Pulmonary artery endothelial cell (primary cell): ENCODE results near the gene TGFBR3L. TPM values are rescaled to one million over a fixed set of nuclear protein-coding genes. Genes with fewer than 3 reads are reported as not detected.

Experiments used
- DNase-seq: peaks from one replicate; pipeline ENCODE4 v3.0.0-alpha.2; 2011; ENCODE audit warnings: low read depth, low spot score
- total RNA-seq: library from RNA; depleted of rRNA; stranded (reverse); fragments of >200 nt; gene quantifications from 2 replicates; pipeline ENCODE4 v1.2.3, GENCODE V29; 2014

TGFBR3L gene
- total RNA-seq, 1 donor from 2014 or later: 0.73 TPM

DNA sequence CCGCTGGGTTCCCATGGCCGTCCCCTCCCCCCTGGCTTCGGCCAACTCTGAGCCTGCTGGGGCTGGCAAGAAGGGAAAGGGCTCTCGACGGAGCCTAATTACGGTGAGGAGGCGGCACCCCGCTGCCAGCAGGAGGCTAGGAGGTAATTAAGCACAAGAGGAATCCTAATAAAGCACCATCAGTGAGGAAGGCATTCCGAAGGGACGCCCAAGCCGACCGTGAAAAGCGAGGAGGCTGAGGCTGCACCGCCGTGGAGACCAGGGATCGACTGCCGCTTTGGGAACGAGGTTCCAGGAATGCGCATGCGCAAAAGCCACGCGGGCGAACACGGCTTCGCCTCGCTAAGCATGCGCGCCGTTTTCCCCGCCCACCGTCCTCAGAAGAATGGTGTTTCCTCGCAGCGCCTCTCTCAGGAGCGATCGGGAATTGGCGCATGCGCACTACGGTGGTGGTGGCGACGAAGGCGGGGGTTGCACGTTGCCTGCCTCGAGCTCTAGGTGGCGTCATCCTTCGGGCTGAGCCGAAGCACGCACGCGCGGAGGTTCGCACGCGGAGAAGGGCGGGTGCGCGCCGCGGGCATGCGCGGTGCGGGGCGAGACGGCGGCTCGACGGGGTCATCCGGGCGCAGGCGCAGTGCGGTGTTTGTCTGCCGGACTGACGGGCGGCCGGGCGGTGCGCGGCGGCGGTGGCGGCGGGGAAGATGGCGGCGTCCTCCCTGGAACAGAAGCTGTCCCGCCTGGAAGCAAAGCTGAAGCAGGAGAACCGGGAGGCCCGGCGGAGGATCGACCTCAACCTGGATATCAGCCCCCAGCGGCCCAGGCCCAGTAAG lies 11.2 kb upstream of the TGFBR3L start, which contains the start of gene MAP2K7:
MAP2K7 (plus strand) TSS at position 634 of the 830 bp plus-strand sequence; CDS start at position 702, 68 bp downstream.
- DNase-seq: peak; percentile 94

DNA sequence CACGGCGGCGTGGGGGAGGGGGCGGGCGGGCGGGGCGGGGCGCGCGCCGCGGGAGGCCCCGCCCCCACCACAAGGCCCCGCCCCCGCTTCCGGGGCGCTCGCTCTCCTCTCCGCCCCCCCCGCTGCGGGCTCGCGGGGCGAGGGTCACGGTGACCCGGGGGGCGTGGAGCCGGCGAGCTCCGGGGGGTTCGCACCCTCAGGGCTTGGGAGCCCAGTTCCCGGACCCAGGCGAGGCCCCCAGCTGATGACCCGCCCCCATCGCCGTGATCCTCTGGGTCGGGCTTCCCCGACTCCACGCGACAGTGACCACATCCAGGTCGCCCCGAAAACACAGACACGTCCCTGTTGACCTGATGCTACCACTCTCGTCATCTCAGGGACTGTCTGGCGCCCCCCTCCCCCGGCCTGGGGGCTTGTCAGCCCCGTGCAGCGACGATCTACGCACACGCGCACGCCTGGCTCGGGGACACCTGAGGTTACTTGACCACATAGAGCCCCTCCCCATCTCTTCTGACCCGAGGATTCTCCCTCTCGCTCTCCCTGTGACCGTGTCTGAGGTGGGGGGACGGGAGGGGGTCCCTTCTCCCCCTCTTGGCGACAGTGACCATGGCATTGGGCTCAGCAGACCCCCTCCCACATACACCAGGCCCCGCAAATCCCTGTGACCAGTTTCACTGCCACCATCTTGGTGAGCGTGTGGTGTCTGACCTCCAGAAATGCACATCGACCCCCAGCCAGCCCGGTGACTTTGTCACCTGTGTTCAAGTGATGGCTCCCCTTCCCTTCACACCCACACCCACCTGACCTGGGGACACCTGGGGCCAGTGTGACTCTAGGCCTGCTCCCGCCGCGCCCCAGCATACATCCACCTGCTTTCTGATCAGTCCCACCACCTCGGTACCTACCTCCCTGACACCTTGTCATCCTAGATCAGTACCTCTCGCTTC lies 10.3 kb upstream of the TGFBR3L start:
- no peak for DNase-seq

DNA sequence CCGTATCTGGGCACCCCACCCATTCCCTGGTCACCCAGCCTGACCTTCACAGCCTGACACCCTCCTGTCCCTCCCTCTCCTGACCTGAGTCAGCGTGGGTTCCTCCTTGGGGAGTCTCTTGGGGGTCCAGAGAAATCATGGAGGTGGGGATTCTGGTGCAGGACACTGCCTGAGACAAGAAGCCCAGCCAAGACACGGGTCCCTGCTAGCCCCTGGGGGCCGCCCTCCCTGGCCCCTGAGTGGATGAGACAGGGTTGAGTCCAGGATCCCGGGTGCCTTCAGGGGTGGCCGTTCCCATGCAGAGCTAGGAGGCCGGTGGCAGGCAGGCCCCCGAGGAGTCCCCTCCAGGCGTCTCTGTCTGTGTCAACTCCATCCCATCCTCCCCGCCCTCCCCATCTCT lies 9.4 kb upstream of the TGFBR3L start:
- DNase-seq: no peak

DNA sequence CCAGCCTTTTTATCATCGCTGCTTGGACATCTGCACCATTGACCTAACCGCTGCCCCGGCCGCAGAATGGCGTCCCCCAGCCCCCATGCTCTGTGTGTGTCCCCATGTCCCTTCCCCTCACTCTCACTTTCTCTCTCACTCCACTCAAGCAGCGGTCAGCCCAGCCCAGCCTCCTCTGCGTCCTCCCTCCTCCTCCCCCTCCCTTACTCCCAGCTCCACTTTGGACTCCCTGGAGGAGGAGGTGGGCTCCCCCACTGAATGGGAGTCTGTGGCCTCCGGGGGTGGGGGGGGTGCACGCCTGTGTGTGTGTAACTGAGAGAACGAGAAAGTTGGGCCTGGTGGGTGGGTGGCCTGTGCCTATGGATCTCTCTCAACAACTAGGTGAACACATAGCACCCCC lies 8.8 kb upstream of the TGFBR3L start:
- no peak for DNase-seq

DNA sequence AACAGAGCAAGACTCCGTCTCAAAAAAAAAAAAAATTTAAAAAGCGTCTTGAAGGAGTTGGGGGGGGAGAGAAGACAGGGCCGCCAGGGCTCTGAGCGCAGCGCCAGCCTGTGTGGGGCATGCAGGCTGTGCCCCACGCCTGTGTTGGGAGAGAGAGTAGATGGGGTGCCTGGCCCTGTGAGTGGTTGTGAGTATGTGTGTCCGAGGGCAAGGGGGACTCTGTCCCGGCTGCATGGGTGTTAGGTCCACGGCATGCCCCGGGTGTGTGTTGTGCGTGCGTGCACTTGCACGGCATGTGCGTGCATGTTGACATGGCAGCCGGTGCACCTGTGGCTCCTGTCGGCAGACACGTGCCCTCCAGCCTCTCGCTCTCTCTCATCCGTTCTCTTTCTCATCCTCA lies 7.5 kb upstream of the TGFBR3L start:
- DNase-seq: no peak

DNA sequence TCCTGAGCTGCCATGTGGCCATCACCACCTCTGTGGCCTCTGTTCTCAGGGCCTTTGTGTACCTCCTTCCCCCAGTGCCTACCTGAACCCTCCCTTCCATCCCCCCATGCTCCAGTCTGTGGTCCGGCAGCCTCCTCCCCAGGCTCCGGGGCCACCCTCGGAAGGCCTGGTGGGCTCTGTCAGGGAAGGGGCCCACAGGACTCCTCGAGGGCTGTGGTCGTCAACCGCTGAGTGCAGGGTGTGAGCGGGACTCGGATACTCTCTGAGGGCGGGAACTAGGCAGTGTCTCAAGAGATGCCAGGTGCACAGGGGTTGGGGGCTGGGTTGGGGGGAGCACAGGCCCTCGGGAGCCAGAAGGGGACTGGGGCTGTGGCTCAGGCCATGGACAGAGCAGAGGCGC lies 7.1 kb upstream of the TGFBR3L start:
- no peak for DNase-seq

DNA sequence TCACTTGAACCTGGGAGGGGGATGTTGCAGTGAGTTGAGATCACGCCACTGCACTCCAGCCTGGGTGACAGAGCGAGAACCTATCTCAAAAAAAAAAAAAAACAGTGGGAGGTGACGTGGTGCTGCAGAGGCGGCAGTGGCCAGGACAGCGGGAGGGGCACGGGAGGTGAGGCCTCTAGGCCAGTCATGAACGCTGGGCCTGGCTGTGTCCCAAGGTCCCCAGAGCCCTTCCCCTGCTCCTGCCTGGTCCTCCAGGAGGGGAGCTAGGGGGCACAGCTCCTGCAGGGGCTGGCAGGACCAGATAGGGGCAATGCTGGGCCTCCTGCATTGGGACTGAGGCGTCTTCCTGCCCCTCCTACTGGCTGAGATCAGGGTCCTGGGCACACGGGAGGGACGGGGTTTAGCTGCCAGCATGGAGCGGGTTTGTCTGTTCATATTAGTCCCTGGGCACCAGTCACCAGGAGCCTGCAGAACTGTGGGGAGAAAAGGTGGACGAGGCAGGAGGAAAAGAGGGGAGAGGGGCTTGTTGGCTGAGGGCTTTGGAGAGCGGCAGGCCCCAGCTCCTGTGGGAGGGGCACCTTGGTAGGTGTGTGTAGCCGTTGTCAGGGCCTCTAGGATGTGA lies 6.4 kb upstream of the TGFBR3L start:
- DNase-seq: no peak

DNA sequence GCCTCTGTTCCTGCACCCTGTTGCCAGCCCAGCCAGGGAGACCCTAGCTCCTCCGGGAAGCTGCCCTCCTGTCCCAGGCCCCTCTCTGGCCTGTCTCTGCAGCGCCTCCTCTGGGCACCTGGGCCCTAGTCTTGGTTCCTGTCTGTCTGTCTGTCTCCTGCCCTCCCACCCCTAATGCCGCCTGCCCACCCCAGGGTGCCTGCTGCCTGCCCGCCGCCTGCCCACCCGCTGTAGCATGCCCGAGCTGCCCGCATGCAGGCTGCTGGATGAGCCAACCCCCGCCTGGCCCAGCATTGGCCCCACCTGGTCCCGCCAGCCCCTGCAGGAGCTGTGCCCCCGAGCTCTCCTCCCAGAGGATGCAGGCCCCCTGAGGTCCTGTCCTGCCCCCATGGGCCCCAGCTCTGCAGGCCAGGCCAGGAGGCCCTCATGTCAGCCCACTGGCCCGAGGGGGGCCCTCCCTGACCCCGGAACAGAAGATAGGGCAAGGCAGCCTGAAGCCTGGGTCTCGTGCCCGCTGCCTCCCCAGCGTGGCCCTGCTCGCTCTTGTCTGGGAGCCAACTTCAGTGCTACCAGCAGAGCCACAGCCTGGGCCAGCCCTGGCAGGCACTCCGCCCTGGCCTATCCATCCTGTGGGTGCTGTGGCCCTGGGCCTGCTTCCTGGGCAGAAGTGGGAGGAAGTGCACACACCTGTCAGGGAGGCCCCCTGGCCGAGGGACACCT lies 5.7 kb upstream of the TGFBR3L start:
- DNase-seq: no peak

DNA sequence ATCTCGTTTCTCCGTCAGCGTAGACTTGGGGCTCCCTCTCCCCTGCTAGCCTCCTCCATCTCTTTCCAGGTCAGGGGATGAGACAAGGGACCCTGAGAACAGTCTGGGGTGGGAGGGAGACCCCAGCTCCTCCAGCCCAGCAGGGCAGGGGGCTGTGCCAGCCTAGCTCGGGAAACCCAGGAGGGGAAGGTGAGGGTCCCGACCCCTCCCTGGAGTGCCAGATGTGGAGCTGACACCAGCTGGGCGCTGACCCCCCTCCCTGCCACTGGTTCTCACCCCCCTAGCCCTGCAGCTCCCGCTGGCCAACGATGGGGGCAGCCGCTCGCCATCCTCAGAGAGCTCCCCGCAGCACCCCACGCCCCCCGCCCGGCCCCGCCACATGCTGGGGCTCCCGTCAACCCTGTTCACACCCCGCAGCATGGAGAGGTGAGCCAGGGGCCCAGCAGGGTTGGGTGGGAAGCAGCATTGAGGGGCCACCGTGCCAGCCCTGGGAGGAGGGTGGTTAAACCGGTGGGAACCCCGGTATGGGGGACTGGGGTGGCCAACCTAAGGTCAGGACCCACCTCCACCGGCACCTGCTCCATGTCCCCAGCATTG lies 5.1 kb upstream of the TGFBR3L start:
- no peak for DNase-seq

DNA sequence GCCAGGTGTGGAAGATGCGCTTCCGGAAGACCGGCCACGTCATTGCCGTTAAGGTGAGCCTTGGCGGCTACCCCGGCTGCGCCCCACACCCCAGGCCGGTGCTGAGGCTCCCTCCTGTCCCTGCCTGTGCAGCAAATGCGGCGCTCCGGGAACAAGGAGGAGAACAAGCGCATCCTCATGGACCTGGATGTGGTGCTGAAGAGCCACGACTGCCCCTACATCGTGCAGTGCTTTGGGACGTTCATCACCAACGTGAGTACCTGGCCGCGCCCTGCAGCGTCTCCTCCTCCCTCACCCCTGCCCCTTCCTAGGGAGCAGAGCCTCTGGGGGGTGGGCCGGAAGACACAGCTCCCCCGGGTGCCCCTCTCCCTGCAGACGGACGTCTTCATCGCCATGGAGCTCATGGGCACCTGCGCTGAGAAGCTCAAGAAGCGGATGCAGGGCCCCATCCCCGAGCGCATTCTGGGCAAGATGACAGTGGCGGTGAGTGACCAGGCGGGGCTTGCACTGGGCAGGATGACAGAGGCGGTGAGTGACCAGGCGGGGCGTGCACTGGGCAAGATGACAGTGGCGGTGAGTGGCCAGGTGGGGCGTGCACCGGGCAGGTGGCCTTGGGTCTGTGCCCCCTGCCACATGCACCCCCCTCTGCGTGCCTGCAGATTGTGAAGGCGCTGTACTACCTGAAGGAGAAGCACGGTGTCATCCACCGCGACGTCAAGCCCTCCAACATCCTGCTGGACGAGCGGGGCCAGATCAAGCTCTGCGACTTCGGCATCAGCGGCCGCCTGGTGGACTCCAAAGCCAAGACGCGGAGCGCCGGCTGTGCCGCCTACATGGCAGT lies 4.1 kb upstream of the TGFBR3L start:
- no peak for DNase-seq

DNA sequence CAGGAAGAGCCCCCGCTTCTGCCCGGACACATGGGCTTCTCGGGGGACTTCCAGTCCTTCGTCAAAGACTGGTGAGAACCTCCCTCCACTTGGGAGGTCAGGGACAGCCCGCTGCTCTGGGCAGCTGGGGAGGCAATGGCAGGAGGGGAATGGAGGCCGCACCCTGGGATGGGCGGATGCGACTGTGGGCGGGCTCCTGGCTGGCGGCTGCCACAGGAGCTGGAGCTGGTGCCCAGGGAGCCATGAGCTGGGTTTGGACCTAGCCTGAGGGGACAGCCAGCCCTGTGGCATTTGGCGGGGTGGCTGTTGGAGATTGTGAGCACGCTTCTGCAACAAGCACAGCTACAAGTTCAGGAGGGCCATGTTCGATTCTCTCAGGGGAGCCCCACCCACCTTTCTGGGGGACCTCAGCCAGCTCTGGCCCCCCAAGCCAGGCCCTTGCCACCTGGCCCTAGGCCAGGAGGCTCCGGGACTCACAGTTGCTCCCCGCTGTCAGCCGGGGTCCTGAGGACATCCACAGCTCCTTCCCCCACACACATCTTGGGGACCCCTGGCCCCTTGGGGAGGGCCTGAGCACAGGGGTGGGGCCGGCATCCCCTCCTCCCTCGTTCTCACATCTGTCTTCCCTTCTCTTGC lies 3.0 kb upstream of the TGFBR3L start:
- DNase-seq: no peak

DNA sequence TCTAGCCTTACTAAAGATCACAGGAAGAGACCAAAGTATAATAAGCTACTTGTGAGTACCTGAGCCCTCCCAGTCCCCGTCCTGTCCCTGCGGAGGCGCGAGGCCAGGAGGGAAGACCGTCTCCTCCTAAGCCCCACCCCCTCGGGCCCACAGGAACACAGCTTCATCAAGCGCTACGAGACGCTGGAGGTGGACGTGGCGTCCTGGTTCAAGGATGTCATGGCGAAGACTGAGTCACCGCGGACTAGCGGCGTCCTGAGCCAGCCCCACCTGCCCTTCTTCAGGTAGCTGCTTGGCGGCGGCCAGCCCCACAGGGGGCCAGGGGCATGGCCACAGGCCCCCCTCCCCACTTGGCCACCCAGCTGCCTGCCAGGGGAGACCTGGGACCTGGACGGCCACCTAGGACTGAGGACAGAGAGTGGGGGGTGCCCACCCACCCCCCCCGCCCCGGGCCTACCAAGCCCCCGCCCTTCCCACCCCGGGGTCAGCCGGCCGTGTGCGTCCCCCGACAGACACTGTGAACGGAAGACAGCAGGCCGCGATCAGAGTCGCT lies 2.4 kb upstream of the TGFBR3L start:
- no peak for DNase-seq

DNA sequence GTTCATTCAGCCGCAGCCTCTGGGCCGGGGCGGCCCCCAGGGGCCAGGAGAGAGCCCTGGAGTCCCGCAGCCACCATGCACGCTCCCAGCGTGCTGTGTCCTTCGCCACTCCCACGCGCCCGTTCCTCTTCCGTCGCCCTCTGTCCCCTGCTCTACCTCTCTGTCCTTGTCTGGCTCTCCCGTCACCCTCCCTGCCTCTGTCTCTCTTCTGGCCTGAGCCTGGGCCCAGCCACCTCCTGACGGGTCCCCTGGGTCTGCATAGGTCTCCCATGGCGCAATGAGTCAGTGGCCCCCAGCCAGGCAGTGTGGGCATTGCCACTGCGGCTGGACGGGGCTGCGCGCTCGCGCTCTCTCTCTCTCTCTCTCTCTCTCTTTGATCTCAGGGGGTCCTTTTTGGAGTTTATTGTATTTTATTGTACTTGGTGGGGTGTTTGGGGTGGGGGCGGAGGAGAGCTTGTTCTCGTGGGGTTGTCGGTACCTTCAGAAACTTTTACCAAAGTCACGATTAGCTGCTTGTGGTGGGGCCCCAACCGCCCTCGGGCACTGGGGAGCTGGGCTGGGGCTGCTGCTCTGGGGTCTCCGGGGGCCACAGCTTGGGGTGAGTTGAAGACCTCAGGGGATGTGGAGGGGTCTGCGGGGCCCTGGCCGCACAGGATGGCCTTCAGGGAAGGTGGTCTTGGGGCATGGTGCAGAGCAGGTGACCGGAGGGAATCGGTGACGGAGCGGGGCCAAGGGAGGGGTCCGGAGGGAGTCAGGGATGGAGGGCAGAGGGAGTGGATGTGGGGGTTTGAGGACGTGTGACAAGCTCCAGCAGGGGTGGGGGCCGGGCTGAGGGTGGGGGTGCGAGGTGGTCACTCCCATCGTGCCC lies 1.7 kb upstream of the TGFBR3L start:
- DNase-seq: no peak

DNA sequence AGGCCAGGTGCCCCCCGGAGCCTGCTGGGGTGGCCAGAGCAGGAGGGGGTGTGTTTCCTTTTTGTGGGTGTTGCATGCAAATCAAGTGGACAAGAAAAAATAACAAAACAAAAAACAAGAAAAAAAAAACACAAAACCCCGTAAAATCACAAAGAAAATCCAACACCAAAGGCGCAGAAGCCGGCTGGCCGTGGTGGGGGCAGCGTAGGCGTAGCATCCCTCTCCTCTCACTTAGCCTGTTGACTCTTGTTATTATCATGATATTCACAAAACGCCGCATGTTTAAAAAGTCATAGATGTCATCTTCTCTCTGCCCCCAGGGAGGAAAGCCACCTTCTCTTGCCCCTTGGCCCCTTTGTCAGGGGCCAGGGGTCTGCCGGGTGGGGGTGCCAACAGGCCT lies 978 bp upstream of the TGFBR3L start:
- DNase-seq: no peak

DNA sequence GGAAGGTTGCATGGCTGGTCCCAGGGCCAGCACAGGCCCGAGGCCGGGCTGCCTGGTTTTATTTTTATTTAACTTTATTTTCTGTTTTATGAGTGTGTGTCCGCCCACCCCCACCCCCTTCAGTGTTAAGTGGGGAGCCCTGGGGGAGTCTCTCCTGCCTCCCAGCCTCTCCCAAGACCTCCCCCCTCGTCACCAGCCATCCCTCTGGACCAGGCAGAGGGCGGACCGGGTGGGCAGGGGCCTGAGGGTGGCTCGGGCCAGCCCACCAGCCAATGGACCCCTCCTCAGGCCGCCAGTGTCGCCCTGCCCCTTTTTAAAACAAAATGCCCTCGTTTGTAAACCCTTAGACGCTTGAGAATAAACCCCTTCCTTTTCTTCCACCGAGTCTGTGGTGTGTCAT lies 531 bp upstream of the TGFBR3L start:
- no peak for DNase-seq

DNA sequence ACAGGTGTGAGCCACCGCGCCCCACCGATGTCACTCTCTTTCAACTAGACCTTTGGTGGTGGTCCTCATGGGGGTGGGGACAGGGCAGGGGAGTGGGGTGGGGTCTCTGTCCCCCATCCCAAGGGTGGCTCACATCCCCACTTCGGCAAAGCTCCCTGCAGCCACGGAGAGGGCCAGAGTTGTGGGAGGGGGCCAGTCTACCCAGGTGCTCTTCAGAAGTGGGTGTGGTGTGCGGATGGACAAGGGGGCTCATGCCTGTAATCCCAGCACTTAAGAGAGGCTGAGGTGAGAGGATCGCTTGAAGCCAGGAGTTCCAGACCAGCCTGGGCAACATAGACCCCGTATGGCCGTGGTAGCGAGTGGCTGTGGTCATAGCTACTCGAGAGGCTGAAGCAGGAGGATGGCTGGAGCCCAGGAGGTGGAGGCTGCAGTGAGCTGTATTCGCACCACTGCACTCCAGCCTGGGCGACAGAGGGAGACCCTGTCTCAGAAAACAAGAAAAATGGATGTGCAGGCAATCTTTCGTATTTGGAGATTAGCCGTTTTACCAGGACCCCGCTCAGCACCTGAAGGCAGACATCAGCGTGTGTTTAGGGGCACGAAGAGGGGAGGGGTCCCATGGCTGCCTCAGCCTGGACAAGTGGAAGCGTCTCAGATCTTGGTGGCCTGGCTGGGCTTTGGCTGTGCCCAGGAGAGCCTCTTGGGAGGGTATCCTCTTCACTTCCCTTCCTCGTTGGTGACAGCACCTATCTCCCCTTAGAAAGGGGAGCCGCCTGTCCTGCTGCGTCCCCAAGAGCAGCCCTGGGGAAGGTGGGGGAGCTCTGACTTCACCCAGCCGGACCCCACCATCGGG lies 846 bp downstream of the TGFBR3L start:
- no peak for DNase-seq
